HG02678 (cell line): ENCODE results near the gene NR5A2.
"Not testable (repeated sequence)": the region's sequence is repeated elsewhere in the genome, so short reads cannot be mapped to it uniquely, and the experiment has no call there.

Experiments used
- ATAC-seq: cut with Tn5 transposase; IDR thresholded peaks from one replicate; pipeline ENCODE4 v1.9.1; 2021; ENCODE audit warnings: mild to moderate bottlenecking, moderate library complexity; ENCODE audit not compliant: unreplicated experiment

NR5A2 gene

DNA sequence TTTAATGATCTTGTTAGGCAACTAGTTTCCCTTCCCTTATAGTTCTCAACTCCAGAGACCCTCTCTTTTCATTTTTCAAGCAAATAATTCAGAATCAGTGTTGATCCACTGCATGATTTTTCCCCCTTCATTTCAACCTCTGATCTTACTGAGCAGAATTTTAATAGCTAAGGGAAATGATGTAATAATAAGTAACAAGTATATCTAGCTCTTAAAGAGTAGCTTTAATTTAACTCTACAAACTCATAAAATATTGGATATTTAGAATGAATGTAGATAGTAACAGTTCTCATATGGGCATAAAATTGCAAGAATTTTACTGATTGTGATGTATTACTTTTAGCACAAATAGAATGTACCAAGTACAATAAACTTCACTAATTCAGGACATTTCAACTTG is 130.2 kb downstream of the NR5A2 start:
- no peak for ATAC-seq

GRCh38 chr1:200161801-200162200 is 134.3 kb downstream of the NR5A2 start:
- no peak for ATAC-seq

DNA sequence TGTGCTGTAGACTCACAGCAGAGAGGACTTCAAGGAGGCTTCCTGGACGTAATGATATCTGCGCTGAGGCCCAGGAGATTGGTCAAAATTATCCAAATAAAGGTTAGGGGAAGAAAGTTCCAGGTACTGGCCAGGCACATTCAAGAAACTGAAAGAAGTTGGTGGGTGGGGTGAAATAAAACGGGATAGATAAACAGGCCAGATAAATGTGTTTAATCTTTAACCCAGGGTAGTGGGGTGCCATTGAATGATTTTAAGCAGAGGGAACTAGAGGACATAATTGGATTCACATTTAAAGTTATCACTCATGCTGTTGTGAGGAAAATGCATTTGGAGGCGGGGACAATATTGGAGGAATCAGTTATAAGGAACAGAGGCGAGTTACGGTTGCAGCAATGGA is 134.7 kb downstream of the NR5A2 start:
- ATAC-seq = no peak

GRCh38 chr1:200162877-200163276 is 135.4 kb downstream of the NR5A2 start:
- ATAC-seq = no peak

- no peak for ATAC-seq
These were observed 136.4 kb downstream of the NR5A2 start for GRCh38 chr1:200163911-200164310.

DNA sequence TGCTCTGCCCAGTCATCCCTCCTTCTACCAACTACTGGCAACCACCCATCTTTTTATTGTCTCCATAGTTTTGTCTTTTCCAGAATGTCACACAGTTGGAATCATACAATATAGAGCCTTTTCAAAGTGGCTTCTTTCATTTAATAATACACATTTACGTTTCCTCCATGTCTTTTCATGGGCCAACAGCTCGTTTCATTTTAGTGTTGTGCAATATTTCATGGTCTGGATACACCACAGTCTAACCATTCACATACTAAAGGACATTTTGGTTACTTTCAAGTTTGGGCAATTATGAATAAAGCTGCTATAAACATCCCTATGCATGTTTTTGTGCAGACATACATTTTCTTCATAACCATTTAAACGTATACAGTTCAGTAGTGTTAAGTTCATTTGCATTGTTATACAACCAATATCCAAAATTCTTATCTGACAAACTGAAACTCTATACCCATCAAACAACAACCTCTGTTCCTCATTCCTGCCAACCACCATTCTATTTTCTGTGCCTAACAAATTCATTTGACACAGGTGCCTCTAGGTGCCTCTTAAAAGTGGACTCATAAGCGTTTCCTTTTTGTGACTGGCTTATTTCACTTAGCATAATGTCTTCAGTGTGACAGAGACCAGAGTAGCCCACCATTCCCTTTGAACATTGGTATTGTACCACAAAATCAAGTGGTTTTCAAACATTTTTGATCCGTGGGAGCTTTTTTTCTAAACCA is 138.1 kb downstream of the NR5A2 start:
- ATAC-seq = no peak

GRCh38 chr1:200166411-200166810 is 138.9 kb downstream of the NR5A2 start:
- no peak for ATAC-seq

GRCh38 chr1:200168926-200169325 is 141.4 kb downstream of the NR5A2 start:
- no peak for ATAC-seq

DNA sequence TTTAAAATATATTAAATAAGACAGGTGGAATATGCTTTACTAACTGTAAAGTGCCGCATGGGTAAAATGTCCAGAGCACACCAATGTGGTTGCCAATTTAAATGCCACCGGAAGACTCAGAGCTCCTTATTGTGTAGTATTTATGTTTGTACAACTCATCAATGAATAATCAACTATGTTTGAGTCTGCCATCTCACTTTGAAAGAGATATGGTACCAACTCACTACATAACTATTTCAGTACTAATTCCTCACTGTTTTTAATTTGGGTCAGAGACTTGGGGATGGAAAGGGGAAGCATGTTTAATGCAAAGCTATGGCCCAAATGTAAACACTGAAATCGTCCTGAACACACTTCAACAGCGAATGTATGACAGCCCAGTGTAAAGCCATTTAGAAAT is 144.8 kb downstream of the NR5A2 start:
- no peak for ATAC-seq

DNA sequence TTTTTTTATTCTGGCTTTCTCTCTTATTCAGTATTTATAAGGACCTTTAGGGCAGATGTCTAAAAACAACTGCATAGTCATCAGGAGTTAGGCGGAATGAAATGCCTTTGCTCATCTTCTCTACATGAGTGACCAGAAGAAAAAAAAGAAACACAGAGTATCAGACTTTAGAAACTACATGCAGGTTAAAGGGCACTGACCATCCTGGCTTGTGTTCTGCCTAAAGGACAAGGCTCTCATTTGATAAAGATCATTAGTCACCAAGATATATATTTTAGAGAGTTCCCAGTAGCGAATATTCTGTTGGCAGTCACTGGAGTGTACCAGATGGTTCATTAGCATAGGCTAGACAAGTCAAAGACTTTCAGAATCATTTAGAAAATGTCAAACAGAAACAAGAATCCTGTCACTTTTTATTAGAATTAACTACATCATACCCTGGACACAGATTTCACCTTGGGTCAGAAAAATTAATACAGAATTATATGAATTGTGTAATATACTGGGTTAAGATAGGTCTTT is 145.6 kb downstream of the NR5A2 start:
- no peak for ATAC-seq

DNA sequence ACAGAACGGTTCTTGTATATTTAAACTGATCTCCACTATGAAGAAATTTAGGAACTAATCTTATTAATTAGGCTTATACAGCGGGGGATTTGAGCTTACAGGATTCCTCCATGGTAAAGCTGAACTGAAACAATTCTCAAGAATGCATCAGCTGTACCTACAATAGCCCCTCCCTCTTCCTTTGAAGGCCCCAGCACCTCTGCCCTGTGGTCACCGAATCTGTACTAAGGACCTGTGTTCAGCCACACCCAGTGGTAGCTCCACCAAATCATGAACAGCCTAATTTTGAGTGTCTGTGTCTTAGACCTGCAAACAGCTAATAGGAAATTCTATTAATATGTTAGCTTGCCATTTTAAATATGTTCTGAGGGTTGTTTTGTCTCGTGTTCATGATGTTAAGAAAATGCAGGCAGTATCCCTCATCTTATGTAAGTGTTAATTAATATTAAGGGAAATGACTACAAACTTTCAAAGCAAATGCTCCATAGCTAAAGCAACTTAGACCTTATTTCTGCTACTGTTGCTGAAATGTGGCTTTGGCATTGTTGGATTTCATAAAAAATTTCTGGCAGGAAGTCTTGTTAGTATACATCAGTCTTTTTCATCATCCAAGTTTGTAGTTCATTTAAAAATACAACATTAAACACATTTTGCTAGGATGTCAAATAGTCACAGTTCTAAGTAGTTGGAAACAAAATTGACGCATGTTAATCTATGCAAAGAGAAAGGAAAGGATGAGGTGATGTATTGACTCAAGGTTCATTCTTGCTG is 147.2 kb downstream of the NR5A2 start:
- ATAC-seq = no peak

- ATAC-seq = no peak
These were observed 148.7 kb downstream of the NR5A2 start for GRCh38 chr1:200176181-200176580.

GRCh38 chr1:200176798-200177197 is 149.3 kb downstream of the NR5A2 start:
- ATAC-seq = no peak

DNA sequence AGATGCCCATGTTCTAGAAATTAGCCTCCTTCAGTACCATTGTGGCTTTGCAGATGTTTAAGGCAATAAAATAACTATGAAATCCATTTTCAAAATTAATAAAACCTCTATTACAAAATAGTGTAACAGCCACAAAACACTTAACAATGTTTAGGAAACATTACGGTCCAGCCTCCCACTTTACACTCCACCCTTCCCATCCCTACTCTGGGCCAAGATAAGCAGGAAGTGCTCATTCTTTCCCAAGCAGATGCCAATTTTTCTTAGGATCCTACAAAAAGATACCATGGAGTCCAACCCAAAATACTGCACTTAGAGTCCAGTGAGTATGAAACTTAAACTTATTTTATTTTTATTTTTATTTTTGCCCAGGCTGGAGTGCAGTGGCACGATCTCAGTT is 150.8 kb downstream of the NR5A2 start:
- ATAC-seq = no peak

GRCh38 chr1:200179126-200179780 is 151.7 kb downstream of the NR5A2 start:
- no peak for ATAC-seq

GRCh38 chr1:200179781-200180160 is 152.3 kb downstream of the NR5A2 start:
- ATAC-seq = no peak

DNA sequence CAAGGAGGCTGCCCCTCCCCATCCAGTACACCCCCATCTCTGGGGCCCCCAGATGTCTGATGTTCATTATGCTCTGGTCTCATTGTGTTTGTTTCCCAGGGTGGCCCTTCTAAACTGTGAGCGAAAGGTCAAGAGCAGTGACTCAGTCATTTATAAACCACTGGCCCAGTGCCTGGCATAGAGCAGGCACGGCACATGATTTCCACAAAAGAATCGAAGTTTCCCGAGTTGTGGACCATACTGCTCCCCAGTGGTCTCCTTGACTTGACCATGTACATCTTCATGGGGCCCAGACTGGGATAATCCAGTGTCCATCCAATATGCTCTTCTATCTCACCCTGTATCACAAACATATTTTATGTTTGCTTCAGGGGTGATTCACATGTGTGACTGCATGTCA is 153.3 kb downstream of the NR5A2 start:
- ATAC-seq = no peak

DNA sequence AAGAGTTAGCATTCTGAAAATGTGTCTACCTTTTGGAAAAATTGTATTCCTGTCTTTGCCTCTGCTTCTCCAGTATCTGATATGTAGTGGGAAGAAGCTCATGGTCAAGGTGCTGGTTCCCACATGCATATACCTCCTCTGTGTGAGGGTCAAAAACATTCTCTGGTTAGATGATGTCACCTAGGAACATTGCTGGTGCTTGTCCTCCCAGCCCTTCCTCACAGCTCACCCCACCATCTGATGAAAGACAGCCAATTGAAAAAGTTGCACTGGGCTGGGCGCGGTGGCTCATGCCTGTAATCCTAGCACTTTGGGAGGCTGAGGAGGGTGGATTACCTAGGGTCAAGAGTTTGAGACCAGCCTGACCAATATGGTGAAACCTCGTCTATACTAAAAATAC is 154.4 kb downstream of the NR5A2 start:
- no peak for ATAC-seq

DNA sequence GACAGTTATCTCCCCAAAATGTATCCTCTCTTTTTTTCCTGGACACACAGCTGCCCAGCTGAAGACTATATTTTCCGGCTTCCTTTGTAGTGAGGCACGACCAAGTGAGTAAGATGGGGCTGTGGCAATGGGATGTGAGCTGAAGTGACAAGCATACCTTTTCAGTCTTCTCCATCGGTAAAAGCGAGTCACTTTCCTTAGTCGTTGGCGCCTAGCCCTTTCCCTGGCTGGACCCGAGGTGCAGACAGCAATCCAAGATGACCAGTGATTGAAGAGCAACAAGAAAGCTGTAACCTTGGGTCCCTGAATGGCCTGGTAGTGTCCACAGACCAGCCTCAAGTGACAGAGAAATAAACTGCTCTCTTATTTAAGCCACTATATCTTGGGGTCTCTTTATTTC is 155.2 kb downstream of the NR5A2 start:
- ATAC-seq = no peak

- ATAC-seq = no peak
These were observed 156.1 kb downstream of the NR5A2 start for GRCh38 chr1:200183637-200184036.

DNA sequence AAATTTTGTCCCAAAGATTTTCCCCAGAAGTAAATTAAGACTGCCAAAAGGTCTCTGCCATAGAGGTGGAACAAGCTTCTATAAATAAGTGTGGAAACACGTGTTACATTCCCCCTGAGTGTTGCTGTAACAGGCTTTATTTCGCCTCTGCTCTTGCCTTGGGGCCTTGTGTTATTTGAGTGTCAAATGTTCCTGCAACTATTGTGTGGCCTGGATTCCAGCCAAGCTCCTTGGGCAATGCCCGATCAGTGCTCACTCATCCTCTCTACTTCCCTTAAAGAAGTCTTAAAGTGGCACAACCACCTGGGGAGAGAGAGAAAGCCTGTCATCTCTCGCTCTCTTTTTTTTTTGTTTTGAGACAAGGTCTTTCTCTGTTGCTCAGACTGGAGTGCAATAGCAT is 156.7 kb downstream of the NR5A2 start:
- ATAC-seq = no peak

DNA sequence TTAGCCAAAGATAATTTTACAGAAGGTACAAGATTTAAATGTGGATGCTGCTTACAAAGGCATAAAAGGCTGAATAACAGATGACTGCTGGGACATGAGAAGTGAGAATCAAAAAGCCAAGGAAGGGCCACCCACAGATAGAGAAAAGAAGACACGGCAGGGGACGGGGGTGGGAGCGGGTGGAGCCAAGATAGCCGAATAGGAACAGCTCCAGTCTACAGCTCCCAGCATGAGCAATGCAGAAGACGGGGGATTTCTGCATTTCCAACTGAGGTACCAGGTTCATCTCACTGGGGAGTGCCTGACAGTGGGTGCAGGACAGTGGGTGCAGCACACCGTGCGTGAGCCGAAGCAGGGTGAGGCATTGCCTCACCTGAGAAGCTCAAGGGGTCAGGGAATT is 157.7 kb downstream of the NR5A2 start:
- not testable (repeated sequence) for ATAC-seq
